Fibroblast of villous mesenchyme (primary cell): Measurements from ENCODE around the gene IER5. TPM values are rescaled to one million over a fixed set of nuclear protein-coding genes. Genes with fewer than 3 reads are reported as not detected.
"Not testable (repeated sequence)": the region's sequence is repeated elsewhere in the genome, so short reads cannot be mapped to it uniquely, and the experiment has no call there.

Experiments
- DNase-seq: peaks from one replicate; pipeline ENCODE4 v3.0.0-alpha.2; 2010; ENCODE audit warnings: low read depth
- H3K4me3 ChIP-seq: 2 replicates; pipeline ENCODE4 v1.5.1; 2011; ENCODE audit warnings: low read depth, mild to moderate bottlenecking, low read length
- total RNA-seq: library from RNA; depleted of rRNA; stranded (reverse); fragments of >200 nt; gene quantifications from 2 replicates; pipeline ENCODE4 v1.2.3, GENCODE V29; 2012
- TF ChIP-seq, protein P1 (sequence below): IDR thresholded peaks from 2 replicates; pipeline ENCODE4 v1.5.1; 2012; ENCODE audit warnings: low read depth, mild to moderate bottlenecking, low read length; ENCODE audit not compliant: insufficient read depth

Gene IER5
- total RNA-seq, result 31.2 and 45.3 TPM in 2 replicates

GRCh38 chr1:181088079-181089016 is at the start of gene IER5:
IER5 (plus strand) TSS chr1:181088700; CDS start chr1:181088903, 203 bp downstream.
- TF ChIP-seq, protein P1, sequence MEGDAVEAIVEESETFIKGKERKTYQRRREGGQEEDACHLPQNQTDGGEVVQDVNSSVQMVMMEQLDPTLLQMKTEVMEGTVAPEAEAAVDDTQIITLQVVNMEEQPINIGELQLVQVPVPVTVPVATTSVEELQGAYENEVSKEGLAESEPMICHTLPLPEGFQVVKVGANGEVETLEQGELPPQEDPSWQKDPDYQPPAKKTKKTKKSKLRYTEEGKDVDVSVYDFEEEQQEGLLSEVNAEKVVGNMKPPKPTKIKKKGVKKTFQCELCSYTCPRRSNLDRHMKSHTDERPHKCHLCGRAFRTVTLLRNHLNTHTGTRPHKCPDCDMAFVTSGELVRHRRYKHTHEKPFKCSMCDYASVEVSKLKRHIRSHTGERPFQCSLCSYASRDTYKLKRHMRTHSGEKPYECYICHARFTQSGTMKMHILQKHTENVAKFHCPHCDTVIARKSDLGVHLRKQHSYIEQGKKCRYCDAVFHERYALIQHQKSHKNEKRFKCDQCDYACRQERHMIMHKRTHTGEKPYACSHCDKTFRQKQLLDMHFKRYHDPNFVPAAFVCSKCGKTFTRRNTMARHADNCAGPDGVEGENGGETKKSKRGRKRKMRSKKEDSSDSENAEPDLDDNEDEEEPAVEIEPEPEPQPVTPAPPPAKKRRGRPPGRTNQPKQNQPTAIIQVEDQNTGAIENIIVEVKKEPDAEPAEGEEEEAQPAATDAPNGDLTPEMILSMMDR, result no peak
- H3K4me3 ChIP-seq, result peak within 1 kb of the TSS; percentile 75
- peak; percentile 97 for DNase-seq

- H3K4me3 ChIP-seq, result no peak overlapping the region
- no peak for DNase-seq
- TF ChIP-seq, protein P1, result no peak
Observed at GRCh38 chr1:181040284-181040865, 48.1 kb upstream of the IER5 start.

DNA sequence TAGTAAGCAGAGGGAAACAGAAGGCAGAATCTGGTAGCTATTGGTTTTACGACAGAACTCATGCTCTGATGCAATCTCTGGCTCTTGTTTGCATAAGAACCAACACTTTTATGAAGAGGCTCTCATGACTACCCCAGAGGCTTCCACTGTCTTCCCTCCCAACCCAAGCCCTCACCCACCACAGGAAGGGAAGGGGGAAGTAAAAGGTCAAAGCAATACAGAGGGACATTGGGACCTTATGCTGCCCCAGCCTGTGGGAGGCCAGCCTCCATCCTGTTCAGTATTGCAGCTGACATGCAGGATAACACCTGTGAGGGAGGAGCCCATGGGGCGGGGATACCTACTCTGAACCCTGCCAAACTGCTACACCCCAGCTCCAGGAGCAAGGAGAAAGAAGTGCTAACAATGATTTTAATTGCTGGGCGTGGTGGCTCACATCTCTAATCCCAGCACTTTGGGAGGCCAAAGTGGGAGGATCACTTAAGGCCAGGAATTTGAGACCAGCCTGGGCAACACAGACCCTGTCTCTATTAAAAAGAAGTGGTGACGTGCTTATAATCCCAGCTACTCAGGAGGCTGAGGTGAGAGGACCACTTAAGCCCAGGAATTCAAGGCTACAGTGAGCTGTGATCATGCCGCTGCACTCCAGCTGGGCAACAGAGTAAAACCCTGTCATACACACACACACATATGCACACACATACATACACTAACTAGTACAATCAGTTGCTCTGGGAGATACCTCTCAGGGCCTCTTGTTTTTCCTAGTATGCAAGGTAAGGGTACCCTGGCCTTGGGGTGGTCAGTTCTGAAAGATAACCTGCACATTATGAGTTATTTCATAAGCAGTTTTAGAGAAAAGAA is 45.2 kb upstream of the IER5 start:
- TF ChIP-seq, protein P1, result no peak
- DNase-seq, result peak; percentile 84
- H3K4me3 ChIP-seq, result no peak overlapping the region

GRCh38 chr1:181044449-181044966 is 44.0 kb upstream of the IER5 start:
- TF ChIP-seq, protein P1, result no peak
- peak; percentile 24 for DNase-seq
- no peak overlapping the region for H3K4me3 ChIP-seq

GRCh38 chr1:181045946-181046345 is 42.6 kb upstream of the IER5 start:
- DNase-seq, result not testable (repeated sequence)

GRCh38 chr1:181049378-181049777 is 39.1 kb upstream of the IER5 start:
- no peak overlapping the region for H3K4me3 ChIP-seq
- DNase-seq, result no peak
- TF ChIP-seq, protein P1, result no peak

More at GRCh38 chr1:181045946-181046345, 42.6 kb upstream of the IER5 start:
- not testable (repeated sequence) for H3K4me3 ChIP-seq
